Breast epithelium (tissue), 4 donors: Measurements from ENCODE around the gene COBLL1. TPM values are rescaled to one million over a fixed set of nuclear protein-coding genes. Genes with fewer than 3 reads are reported as not detected.
"Not testable (repeated sequence)": the region's sequence is repeated elsewhere in the genome, so short reads cannot be mapped to it uniquely, and the experiment has no call there.

Experiments
- DNase-seq, 2 donors: peaks; one replicate each; pipeline ENCODE4 v3.0.0-alpha.2; 2019; ENCODE audit warnings: low spot score in 2 of 2
- H3K27ac ChIP-seq, 2 donors: fragments of 200-600 bp; sonication (generic) in 1 of 2; one replicate each; pipeline ENCODE4 v1.5.1; 2016 to 2019; ENCODE audit warnings: mild to moderate bottlenecking in 1 of 2
- H3K27me3 ChIP-seq, 2 donors: fragments of 200-600 bp; sonication (generic) in 1 of 2; one replicate each; pipeline versions ENCODE4 v1.5.1 to v1.6.0; 2017 to 2019; ENCODE audit warnings: control low read depth in 1 of 2, mild to moderate bottlenecking in 1 of 2
- H3K36me3 ChIP-seq: fragments of 200-600 bp; one replicate; pipeline ENCODE4 v1.5.1; 2019
- H3K4me1 ChIP-seq, 2 donors: fragments of 200-600 bp; sonication (generic); one replicate each; pipeline ENCODE4 v1.5.1; 2016 to 2019; ENCODE audit warnings: control low read depth in 1 of 2
- H3K4me3 ChIP-seq, 3 donors: fragments of 200-600 bp; sonication (generic); 1 replicate in 2 of 3; 2 replicates in 1 of 3; pipeline ENCODE4 v1.5.1; 2016 to 2019; ENCODE audit warnings: mild to moderate bottlenecking in 3 of 3, moderate library complexity in 2 of 3
- H3K9me3 ChIP-seq, 2 donors: fragments of 200-600 bp; sonication (generic) in 1 of 2; one replicate each; pipeline ENCODE4 v1.5.1; 2016 to 2019; ENCODE audit warnings: control low read depth in 1 of 2
- POLR2A ChIP-seq: fragments of 450-650 bp; IDR thresholded peaks from one replicate; pipeline ENCODE4 v1.6.1; 2016; ENCODE audit warnings: antibody characterized with exemption, mild to moderate bottlenecking, moderate library complexity
- POLR2AphosphoS5 ChIP-seq, 3 donors: sonication (generic); formaldehyde crosslinking; IDR thresholded peaks; one replicate each; pipeline ENCODE4 v1.6.1; 2017; ENCODE audit warnings: antibody characterized with exemption in 3 of 3
- intact Hi-C: fragments of 100-400 bp; cut with DNase I; formaldehyde crosslinking; loops from one replicate; pipeline ENCODE4 v1.15.1; 2023; ENCODE audit warnings: low total_unique reads
- total RNA-seq, 3 donors: library from RNA; depleted of rRNA; stranded (reverse); fragments of >200 nt; gene quantifications; one replicate each; pipeline ENCODE4 v1.1.0, GENCODE V29; 2016
- TF ChIP-seq, protein P1 (sequence below), 3 donors: fragments of 450-650 bp; IDR thresholded peaks; one replicate each; pipeline ENCODE4 v1.5.1; 2016 to 2017; ENCODE audit warnings: antibody characterized with exemption in 3 of 3, mild to moderate bottlenecking in 3 of 3, moderate library complexity in 3 of 3

Gene COBLL1
- total RNA-seq, 3 donors from 2014 or later: 43.6 to 92.8 (median 75.8) TPM

DNA sequence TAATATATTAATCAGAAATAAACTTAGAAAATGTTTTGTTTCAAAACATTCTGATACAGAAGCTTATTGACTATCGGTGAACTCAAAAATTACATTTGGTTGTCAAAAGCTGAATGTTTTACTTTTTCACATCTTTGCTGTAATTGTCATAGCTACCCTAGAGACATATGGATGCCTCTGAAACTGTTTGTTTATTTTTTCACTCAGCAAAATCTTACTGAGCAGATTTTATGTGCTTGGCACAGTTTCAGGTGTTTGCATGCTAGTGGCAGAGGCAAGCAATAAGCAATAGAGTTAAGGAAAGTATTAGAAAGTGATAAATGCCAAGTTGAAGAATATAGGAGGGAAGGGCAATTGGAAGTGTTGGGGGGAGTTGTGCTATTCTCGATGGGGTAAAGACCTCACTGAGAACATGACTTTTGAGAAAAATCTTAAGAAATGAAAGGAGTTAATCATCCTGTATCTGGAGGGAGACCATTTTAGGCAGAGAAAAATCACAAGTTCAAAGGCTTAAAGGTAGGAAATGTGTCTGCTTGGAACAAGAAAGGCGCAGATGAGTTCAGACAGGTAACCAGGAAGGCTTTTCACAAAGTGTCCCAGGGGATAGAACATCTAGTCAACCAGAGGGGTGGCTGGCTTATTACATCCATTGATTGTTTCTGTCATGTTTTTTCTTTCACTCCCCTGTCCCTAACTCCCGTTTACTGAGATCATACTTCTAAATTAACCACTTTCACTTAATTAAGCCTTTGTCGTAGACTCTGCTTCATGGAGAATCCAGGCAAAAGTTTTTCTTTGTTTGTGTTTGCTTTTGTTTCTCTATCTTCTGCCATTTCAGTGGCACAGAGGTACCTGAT is 27.2 kb upstream of the COBLL1 start:
- DNase-seq: no peak
- Histone ChIP-seq H3K27me3 (no peaks in the 10 kb centered on the region), H3K4me3 (no peak overlapping the region), H3K27ac (peak overlapping the region in 1 of 2 donors; percentile 15), H3K36me3 (no peaks in the 10 kb centered on the region), H3K9me3 (no peaks in the 10 kb centered on the region), H3K4me1 (no peaks in the 10 kb centered on the region)
- TF ChIP-seq POLR2A: no peak
- TF ChIP-seq, protein P1, sequence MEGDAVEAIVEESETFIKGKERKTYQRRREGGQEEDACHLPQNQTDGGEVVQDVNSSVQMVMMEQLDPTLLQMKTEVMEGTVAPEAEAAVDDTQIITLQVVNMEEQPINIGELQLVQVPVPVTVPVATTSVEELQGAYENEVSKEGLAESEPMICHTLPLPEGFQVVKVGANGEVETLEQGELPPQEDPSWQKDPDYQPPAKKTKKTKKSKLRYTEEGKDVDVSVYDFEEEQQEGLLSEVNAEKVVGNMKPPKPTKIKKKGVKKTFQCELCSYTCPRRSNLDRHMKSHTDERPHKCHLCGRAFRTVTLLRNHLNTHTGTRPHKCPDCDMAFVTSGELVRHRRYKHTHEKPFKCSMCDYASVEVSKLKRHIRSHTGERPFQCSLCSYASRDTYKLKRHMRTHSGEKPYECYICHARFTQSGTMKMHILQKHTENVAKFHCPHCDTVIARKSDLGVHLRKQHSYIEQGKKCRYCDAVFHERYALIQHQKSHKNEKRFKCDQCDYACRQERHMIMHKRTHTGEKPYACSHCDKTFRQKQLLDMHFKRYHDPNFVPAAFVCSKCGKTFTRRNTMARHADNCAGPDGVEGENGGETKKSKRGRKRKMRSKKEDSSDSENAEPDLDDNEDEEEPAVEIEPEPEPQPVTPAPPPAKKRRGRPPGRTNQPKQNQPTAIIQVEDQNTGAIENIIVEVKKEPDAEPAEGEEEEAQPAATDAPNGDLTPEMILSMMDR (IDR thresholded peaks at IDR 0.05): no peak
- no peak for TF ChIP-seq POLR2AphosphoS5 (IDR thresholded peaks at IDR 0.05)
- intact Hi-C loops: no loop called here

DNA sequence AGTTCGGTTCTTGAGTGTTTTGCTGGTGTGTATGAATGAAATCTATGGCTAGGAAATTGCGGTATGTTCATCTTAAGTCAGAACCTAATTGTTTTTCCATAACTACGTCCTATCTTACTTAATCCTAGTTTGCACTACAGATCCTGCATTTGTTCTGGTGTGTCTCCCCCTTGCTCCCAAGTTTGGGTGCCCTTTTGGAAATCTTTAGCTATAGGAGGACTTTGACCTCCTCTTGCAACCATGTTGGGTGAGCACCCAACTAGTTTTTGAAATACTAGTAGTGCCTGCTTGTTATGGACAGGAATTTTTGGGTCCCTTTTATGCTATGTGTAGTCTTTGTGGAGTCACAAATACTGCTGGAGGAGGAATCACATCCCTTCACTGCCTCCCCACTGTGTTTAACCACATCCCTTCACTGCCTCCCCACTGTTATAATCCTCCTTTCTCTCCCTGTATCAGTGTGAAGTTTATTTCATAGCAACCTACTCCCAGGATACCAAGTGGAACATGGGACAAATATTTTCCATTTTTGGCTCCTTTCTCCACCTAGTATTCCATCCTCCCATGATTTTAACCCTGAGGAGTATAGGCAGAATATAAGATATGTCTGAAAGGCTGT is 26.3 kb upstream of the COBLL1 start:
- Histone ChIP-seq H3K4me3 (no peak overlapping the region), H3K4me1 (no peaks in the 10 kb centered on the region), H3K36me3 (no peaks in the 10 kb centered on the region), H3K9me3 (no peaks in the 10 kb centered on the region), H3K27me3 (no peaks in the 10 kb centered on the region), H3K27ac (no peak overlapping the region)
- TF ChIP-seq, protein P1 (IDR thresholded peaks at IDR 0.05): no peak
- no peak for TF ChIP-seq POLR2A
- no peak for TF ChIP-seq POLR2AphosphoS5 (IDR thresholded peaks at IDR 0.05)
- DNase-seq: no peak
- intact Hi-C loops: no loop called here

DNA sequence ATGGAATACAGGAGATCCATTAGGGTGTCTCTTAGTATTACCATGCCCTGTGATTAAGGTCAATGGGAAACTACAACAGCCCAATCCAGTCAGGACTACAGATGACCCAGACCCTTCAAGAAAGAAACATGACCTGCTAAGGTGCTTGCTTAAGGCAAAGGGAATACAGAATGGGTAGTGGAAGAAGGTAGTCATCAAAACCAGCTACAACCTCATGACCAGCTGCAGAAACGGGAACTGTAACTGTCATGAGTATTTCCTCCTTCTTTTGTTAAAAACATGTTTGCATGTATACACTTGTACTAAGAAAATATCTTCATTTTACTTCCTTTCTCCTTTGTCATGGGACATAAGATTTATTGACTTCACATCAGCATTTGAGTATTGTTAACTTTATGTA is 24.8 kb upstream of the COBLL1 start:
- DNase-seq, H3K4me1 ChIP-seq, H3K27ac ChIP-seq, H3K9me3 ChIP-seq, intact Hi-C loops, H3K4me3 ChIP-seq, H3K36me3 ChIP-seq, H3K27me3 ChIP-seq: not testable (repeated sequence)

DNA sequence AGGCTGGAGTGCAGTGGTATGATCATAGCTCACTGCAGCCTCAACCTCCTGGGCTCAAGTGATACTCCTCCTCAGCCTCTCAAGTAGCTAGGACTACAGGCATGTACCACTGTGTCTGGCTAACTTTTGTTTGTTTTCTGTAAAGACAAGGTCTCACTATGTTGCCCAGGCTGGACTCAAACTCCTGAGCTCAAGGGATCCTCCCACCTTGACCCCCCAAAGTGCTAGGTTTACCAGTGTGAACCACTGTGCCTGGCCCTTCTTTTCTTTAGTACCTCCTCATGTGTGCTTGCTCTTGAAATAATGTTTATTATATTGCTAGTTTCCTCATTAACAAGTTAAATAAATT is 19.0 kb upstream of the COBLL1 start:
- Histone ChIP-seq H3K4me3 (no peak overlapping the region), H3K27ac (no peak overlapping the region), H3K36me3 (no peaks in the 10 kb centered on the region), H3K9me3 (no peaks in the 10 kb centered on the region), H3K4me1 (no peaks in the 10 kb centered on the region), H3K27me3 (no peaks in the 10 kb centered on the region)
- intact Hi-C loops: no loop called here
- DNase-seq: no peak
- TF ChIP-seq, protein P1 (IDR thresholded peaks at IDR 0.05): no peak
- TF ChIP-seq POLR2A: no peak
- no peak for TF ChIP-seq POLR2AphosphoS5 (IDR thresholded peaks at IDR 0.05)

DNA sequence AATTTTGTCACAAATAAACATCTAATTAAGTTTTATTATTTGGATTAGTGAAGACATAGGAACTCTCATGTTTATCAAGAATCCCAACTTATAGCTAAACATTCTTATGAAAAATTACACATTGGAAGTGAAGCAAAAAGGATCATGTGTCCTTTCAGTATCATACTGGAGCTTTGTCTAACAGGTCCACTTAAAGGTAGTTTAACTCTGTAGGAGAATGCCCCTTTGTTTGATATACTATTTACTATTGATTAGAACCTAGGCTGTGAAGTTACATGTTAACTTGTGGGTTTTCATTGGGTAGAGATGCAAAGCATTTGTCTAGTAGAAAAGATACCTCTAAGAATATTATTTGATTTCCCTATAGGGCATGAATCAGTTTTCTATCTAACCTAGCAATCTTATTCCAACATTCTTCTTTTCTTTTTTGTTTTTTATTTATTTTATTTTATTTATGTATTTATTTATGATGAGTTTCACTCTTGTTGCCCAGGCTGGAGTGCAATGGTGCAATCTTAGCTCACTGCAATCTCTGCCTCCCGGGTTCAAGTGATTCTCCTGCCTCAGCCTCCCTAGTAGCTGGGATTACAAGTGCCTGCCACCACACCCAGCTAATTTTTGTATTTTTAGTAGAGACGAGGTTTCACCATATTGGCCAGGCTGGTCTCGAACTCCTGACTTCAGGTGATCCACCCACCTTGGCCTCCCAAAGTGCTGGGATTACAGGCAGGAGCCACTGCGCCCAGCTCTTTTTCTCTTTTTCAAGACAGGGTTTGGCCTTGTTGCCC is 18.5 kb upstream of the COBLL1 start:
- H3K27ac ChIP-seq, H3K36me3 ChIP-seq, H3K4me1 ChIP-seq, DNase-seq, H3K4me3 ChIP-seq, intact Hi-C loops, H3K9me3 ChIP-seq, H3K27me3 ChIP-seq: not testable (repeated sequence)
